ENCODE measurements around the gene SLK.
A peak's percentile ranks its signal among the peaks of the same experiment; 100 is the strongest.

The SLK gene

GRCh38 chr10:104028823-104029520 is 62.0 kb downstream of the SLK start:
- H3K4me3 ChIP-seq (ENCODE audit: low read length), result no peak overlapping the region
- no peak for DNase-seq (ENCODE audit: low read depth)
- TF ChIP-seq CTCF (conservative IDR thresholded peaks at IDR 0.05; ENCODE audit: low read length), result no peak

GRCh38 chr10:104029521-104029860 is 62.6 kb downstream of the SLK start:
- H3K4me3 ChIP-seq (ENCODE audit: low read length), result no peak overlapping the region
- DNase-seq (ENCODE audit: low read depth), result peak; percentile 54
- TF ChIP-seq CTCF (conservative IDR thresholded peaks at IDR 0.05; ENCODE audit: low read length), result no peak

GRCh38 chr10:104031631-104032030 is 64.7 kb downstream of the SLK start:
- no peak for TF ChIP-seq CTCF (conservative IDR thresholded peaks at IDR 0.05; ENCODE audit: low read length)
- DNase-seq (ENCODE audit: low read depth), result no peak
- H3K4me3 ChIP-seq (ENCODE audit: low read length), result no peak overlapping the region

- TF ChIP-seq CTCF (conservative IDR thresholded peaks at IDR 0.05; ENCODE audit: low read length), result no peak
These were observed 65.3 kb downstream of the SLK start for GRCh38 chr10:104032144-104032775.

GRCh38 chr10:104033401-104033930 is 66.5 kb downstream of the SLK start:
- no peak overlapping the region for H3K4me3 ChIP-seq (ENCODE audit: low read length)
- TF ChIP-seq CTCF (conservative IDR thresholded peaks at IDR 0.05; ENCODE audit: low read length), result no peak
- no peak for DNase-seq (ENCODE audit: low read depth)

More at GRCh38 chr10:104032144-104032775, 65.3 kb downstream of the SLK start:
- DNase-seq (ENCODE audit: low read depth), result no peak
- no peak overlapping the region for H3K4me3 ChIP-seq (ENCODE audit: low read length)

GRCh38 chr10:104033966-104034365 is 67.0 kb downstream of the SLK start:
- TF ChIP-seq CTCF (conservative IDR thresholded peaks at IDR 0.05; ENCODE audit: low read length), result no peak
- DNase-seq (ENCODE audit: low read depth), result no peak
- H3K4me3 ChIP-seq (ENCODE audit: low read length), result no peak overlapping the region

Measured in AG10803 (cell line).